Smooth muscle cell of the brain vasculature (primary cell): ENCODE data around the gene PROCR.
"Not testable (repeated sequence)": the region's sequence is repeated elsewhere in the genome, so short reads cannot be mapped to it uniquely, and the experiment has no call there.

Source experiments
- DNase-seq: peaks from one replicate; pipeline ENCODE4 v3.0.0-alpha.2; 2012; ENCODE audit warnings: low read depth, low spot score

Gene PROCR

DNA sequence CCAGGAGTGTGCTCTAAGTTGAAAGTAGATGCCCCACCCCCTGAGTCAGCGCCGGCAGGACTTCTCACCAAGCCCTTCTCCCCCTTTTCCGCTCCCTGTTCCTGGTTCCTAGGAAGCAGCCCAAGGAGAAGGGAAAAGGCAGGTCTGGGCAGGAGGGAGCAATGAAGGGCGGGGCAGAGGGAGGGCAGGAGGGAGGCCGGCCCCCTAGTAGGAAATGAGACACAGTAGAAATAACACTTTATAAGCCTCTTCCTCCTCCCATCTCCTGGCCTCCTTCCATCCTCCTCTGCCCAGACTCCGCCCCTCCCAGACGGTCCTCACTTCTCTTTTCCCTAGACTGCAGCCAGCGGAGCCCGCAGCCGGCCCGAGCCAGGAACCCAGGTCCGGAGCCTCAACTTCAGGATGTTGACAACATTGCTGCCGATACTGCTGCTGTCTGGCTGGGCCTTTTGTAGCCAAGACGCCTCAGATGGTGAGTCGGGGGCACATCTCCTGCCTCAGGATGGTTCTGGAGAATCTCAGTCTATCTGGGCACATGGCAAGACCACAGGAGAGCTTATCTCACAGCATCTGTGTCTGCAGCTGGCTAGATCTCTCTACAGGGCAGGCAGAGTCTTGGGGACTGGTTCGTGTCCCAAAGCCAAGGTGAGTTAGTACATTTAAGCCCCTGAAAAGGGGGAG is at the start of gene PROCR:
PROCR (plus strand) TSS at position 320 of the 681 bp plus-strand sequence; CDS start at position 403, 83 bp downstream.
- DNase-seq = peak; percentile 62

DNA sequence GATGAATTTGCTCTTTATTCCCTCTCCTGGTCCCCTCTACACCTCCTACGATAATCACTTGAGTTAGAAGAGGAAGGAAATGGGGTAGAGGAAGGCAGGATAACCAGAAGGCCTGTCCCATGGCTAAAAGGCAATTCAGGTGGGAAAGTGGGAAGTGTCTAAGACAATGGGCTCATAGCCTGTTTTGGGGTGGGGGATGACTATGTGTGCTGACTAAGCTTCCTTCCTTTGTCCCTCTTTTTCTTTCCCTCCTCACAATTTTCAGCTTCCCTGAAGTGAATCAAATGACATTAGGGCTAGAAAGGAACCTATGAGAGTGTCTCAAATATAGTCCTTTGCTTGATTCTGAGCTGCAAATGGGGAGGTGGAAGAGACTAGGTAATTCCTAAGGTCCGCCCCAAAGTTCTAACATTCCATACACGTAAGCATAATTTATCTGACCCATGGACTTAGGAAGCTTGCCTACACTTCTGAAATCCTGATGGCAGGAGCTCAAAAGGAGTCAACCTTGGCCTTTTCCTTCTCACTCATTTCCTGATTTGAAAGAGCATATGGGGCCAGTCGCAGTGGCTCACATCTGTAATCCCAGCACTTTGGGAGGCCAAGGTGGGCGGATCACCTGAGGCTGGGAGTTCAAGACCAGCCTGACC is 49.0 kb upstream of the PROCR start:
- DNase-seq = no peak

DNA sequence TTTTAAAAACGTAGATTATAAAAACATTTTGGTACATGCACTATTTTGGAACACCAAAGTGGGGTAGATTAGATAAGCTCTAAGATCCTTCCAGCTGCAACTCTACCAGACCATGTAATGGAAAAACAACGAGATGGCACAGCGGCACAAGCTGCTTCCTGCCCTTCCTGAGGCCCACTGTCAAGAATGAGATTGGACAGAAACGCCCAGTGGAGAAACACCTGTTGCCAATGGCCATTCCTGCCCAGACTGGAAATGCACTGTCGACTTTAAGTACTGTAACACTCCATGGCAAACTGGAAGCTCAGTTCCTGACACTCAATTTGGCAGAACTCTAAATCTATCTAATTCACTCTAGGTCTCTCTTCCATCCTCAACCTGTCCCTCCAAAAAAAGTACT is 46.1 kb upstream of the PROCR start:
- DNase-seq = no peak

DNA sequence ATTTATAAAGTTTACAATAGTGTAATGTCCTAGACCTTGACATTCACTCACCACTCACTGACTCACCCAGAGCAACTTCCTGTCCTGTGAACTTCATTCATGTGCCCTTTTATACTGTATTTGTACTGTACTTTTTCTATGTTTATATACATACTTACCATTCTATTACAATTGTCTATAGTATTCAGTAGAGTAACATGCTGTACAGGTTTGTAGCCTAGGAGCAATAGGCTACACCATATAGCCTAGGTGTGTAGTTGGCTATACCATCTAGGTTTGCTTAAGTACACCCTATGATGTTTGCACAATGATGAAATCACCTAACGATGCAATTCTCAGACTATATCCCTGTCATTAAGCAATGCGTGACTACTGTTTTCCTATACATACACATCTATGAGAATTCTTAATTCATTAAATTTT is 42.2 kb upstream of the PROCR start:
- DNase-seq = no peak

DNA sequence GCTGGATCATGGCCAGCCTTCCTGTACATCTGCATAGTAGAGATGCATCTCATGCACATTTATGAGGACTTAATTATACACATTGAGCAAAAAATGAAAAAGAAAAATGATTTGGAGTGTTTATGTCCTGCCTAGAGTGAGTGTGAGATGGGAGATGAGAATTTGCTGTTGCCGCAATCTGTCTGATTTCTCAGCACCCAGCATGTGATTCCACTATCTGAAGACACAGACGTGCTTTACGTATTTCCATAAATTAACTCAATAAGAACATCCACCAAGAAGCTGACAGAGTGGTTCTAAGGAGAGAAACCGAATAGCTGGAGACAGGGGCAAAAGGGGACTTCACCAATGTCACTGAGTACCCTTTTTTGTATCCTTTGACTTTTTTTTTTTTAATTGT is 39.9 kb upstream of the PROCR start:
- DNase-seq = no peak

DNA sequence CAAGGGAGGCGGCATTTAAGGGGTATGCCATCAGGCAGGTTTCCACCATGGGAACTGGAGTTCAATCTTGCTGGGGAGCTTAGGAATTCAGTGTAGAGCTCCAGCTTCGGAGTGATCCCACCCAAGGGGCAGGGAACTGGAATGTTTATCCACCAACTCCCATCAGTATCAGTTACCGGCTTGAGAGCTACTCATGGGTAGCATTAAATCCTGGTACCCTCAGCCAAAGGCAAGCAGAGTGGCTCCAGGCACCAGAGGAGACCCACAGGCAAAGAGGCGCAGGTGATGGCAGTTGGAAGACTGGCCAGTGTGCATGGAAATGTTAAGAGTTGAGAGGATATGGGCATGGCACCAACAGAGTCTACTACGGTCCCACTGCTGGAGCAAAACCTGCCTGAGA is 38.8 kb upstream of the PROCR start:
- DNase-seq = no peak

DNA sequence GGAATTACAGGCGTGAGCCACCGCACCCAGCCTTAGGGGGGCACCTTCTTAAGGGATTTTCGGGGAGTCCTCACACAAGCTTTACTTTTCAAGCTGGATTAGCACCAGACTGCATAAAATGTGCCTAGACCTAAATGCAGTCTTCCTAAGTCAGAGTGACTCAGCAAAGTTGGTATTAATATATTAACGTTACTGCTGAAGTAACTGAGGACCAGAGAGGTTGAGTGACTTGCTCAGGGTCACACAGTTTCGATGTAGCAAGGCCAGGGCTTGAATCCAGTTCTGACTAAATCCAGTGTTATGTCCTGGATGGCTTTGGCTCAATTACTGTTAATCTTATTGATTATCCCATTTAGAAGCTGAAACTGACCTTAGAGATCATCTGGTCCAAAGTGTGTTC is 38.1 kb upstream of the PROCR start:
- no peak for DNase-seq

DNA sequence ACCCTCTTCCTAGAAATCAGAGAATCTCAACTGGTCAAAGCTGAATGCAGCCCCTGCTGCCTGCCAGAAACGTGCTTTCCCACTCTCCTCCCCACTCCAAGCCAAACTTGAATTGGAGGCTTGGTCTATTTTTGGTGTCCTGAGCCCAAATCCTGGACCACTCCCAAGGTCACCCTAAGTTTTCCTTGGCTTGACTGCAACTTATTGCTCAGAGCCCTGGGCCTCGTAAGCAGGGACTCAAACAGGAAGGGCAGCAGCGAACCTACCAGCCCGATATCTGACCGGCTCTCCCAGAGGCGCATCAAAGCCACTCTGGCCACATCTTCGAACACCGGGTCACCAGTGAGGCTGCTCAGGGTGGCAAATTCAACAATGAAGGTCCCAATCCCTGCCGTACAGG is 37.4 kb upstream of the PROCR start:
- DNase-seq = no peak

DNA sequence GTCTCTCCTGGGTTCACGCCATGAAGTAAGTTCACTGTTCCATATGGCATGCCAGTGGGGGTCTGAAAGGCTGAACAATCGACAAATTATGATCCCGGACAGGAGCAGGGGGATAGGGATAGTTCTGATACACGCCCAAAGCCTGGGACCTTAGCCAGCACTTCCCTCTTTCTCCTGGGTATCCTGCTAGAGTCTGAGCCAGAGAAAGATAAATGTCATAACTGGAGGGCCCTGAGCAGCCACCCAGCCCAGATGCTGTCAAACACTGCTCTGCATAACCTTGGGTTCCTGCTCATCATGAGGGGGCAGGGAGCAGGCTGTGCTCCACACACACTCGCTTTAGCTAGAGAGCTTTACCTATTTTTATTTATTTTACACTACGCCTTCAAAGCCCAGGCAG is 37.0 kb upstream of the PROCR start:
- DNase-seq = no peak

DNA sequence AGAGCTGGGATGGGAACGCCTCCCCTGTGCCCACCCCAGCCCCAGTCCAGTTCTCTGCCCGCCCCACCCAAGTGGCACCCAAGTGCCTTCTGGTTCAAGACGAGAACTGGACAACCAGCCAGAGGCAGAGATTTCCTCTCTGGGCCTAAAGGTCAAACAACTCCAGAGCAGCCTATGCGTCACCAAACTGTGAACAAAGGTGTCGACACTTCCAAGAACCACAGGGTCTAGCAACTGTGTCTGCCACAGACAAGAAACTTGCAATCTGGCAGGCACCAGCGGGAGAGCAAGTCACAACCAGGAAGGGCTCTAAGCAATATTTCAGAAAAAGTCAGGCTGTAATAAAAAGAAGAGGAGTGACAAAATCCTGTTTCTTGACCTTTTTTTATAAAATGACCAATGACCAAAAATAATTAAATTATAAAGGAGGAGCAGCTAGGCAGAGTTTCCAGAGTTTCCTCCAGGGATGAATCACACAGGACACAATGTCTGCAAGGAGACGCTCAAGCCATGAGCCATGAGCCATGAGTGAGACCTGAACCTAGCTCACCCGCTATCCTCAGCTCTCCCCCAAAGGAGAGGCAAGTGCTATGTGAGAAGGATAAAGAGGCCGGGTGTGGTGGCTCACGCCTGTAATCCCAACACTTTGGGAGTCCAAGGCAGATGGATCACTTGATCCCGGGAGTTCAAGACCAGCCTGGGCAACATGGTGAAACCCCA is 35.8 kb upstream of the PROCR start:
- no peak for DNase-seq

DNA sequence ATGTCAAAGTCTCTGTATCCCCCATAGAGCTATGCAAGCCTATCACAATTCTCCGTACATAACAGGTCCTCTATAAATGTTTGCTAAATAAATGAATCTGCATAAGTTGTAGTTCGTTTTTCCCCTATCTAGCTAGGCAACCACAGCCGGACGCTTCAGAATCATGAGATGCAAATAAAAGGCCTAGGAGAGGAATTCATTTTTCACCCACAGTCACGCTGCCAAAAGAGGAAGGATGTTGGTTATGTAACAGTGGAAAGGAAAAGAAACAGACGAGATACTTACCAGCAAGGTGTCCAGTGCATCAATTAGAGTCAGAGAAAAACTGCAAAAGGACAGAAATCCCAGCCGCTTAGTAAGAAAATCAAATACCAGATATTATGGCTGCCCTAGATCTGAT is 27.2 kb upstream of the PROCR start:
- DNase-seq = no peak

DNA sequence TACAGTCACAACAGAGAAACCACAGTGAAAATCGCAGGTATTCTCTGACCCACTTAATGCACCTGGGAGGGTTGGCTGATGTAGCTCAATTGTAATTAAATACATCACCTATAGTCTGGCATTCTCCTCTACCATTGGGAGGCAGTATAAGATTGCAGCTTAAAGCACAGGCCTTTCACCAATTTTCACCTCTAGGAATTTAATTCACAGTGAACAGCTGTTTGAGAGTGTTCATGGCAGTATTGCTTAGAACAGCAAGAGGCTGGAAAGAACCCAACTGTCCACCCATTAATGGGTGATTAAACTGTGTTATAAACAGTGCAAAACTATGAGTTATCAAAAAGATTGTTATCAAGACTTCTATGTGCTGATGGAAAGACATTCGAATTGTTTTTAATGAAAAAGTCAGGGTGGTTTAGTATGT is 26.7 kb upstream of the PROCR start:
- DNase-seq = no peak

DNA sequence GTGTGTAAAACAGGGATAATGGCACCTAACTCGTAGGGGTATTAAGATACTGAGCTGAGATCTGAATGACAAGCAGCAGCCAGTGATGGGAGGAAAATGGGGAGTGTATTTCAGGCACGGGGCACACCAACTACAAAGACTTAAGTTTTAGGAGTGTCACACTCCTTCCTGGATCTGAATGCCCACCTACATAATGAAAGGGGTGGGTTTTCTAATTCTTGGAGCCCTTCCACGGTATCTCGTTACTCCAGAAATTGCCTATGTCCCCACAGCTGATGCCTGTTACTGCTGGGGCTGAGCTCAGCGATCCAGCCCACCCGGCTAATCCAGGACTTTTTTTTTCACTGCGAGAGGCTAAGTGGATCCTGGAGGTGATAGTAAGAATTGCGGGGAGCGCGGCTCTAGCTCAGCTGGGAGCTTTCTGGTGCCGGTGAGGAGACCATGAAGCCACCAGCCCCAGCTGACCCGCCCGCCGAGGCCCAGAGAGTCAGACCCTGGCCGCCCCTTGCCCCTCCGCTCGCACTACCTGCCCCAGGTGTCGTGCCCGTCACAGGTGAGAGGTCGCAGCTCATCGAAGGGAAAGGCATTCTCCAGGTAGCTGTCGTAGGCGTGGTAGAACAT is 25.5 kb upstream of the PROCR start:
- DNase-seq = no peak

DNA sequence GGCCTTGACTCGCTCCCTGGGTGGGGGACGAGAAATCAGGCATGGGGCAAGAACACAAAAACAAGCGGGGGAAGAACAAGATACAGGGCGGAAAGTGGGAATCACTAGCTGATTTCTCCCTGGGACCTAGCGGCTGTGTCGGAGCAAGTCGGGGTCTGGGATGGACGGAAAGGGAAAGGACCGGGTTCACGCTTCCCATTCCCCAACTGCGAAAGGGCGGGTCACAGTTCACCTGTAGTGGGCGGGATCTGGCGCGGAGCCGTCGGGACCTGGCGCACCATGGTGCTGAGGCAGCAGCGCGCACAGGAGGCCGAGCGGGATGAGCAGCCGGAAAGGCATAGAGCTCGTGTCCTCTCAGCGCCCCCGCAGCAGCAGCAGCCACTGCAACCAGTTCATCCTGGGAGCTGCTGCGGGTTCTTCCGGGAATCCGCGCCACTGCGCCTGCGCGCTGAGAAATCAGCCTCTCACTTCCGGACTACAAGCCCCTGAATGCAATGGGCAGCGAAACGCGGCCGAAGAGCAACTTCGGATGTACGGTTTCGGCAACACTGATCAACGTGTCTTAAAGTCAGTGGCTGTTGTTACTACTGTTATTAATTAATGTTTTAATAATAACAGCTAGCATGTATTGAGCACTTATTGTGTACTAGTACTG is 24.8 kb upstream of the PROCR start, which contains the start of gene EDEM2:
EDEM2 (minus strand) TSS at position 417 of the 655 bp plus-strand sequence; CDS start at position 339, 78 bp downstream.
- DNase-seq = peak; percentile 92

DNA sequence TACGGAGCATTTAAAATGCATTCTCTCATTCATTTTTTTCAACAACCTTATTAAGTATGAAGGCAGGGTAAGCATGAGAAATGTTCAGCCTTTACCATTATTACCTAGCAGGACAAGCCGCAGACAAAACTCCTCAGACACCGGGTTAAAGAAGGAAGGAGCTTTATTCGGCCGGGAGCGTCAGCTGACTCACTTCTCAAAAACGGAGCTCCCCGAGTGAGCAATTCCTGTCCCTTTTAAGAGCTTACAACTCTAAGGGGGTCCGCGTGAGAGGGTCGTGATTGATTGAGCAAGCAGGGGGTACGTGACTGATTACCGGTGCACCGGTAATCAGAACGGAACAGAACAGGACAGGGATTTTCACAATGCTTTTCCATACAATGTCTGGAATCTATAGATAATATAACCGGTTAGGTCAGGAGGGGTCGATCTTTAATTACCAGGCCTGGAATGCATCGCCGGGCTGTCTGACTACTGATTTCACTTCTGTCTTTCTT is 24.2 kb upstream of the PROCR start:
- not testable (repeated sequence) for DNase-seq

DNA sequence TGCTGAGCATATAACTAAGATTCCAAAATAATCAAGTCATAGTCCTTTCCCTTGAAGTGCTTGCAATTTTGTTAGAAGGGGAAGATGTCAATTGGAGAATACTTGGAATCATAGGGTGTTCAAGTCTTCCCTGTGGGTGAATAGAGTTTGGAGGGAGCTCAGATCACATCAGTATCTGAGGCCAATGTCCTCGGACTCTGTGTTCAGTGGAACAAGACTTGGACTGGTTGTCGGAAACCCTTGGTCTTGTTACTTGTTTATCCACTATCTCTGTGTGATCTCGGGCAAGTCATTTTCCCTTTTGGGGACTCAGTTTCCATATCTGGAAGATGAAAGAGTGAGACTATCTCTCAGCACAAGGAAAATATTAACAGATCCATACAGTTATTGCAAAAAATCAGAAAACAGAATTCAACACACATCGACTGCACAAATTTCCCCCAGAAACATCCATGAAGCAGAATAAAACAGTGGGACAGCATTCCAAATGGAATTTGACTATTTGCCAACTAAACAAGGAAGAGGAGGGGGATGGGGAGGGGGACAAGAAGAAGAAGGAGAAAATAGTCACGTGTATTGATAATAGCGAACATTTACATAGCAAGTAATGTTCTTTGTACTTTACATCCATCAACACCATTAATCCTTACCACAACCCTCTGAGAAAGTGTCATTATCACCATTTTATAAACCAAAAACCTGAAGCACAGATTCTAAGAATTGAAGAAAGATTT is 20.9 kb upstream of the PROCR start:
- no peak for DNase-seq

DNA sequence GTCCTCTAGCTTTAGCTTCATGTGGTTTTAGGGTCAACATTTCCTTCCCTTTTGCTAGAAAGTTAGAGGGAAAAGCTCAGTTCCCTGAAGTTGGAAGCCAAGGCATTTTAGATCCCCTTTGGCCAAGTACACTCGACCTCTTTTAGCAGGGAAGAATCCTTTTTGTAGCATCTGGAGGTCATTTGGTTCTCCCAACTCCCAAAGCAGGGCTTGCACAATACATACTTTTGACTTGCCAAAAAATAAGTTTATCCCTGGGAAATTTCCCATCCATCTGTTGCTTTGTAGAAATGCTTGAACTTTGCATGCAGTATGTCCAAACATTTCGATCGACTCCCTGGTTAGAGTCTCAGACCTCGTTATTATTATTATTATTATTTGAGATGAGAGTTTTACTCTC is 20.1 kb upstream of the PROCR start:
- DNase-seq = no peak

DNA sequence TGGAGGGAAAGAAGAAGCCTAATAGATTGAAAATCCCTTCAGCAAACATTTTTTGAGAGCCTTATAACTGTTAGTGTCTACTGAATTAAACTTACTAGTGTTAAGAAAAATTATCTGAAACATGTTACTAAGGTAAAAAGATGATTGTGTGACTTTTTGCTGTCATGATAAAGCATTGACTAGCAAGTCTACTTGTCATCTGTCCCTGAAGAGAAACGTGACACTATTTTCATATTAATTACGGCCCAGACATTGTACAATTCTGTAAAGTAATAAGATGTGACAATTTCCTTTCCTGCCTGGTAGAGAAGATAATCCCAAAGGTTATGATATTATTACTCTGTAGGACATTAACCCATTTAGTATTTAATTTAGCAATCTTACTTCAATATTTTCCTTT is 15.9 kb upstream of the PROCR start:
- no peak for DNase-seq

DNA sequence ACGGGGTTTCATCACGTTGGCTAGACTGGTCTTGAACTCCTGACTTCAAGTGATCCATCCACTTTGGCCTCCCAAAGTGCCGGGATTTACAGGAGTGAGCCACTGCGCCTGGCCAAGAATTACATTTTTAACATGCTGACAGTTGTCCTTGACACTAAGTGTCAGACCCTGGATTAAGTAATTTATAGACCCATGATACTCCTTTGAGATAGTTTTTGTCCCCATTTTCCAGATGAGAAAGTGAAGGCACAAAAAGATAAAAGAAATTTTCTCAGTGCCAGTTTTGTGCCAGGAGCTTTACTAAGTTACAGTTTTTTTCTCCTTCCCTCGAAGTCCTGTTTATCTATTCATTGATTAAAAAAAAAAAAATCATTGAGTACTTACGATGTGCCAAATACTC is 14.9 kb upstream of the PROCR start:
- DNase-seq = no peak

DNA sequence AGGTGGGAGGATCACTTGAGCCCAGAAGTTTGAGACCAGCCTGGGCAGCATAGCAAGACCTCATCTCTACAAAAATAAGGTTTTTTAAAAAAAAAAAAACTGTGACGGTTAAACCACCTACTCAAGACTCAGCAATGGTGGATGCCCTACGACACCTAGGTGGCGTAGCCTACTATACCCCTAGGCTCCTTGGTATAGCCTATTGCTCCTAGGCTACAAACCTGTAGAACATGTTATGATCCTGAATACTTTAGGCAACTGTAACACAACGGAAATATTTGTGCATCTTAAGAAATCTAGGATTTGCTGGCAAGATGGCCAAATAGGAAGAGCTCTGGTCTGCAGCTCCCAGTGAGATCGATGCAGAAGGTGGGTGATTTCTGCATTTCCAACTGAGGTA is 11.5 kb upstream of the PROCR start:
- DNase-seq = not testable (repeated sequence)

DNA sequence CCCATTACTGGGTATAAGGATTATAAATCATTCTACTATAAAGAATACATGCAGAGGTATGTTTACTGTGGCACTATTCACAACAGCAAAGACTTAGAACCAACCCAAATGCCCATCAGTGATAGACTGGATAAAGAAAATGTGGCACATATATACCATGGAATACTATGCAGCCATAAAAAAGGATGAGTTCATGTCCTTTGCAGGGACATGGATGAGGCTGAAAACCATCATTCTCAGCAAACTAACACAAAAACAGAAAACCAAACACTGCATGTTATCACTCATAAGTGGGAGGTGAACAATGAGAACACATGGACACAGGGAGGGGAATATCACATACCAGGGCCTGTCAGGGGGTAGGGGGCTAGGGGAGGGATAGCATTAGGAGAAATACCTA is 7.3 kb upstream of the PROCR start:
- not testable (repeated sequence) for DNase-seq
